ENCODE results near the gene HOXD4. TPM values are rescaled to one million over a fixed set of nuclear protein-coding genes. Genes with fewer than 3 reads are reported as not detected.

The HOXD4 gene
- total RNA-seq, 2 donors from 2014 or later = 1.6 to 3.6 TPM

DNA sequence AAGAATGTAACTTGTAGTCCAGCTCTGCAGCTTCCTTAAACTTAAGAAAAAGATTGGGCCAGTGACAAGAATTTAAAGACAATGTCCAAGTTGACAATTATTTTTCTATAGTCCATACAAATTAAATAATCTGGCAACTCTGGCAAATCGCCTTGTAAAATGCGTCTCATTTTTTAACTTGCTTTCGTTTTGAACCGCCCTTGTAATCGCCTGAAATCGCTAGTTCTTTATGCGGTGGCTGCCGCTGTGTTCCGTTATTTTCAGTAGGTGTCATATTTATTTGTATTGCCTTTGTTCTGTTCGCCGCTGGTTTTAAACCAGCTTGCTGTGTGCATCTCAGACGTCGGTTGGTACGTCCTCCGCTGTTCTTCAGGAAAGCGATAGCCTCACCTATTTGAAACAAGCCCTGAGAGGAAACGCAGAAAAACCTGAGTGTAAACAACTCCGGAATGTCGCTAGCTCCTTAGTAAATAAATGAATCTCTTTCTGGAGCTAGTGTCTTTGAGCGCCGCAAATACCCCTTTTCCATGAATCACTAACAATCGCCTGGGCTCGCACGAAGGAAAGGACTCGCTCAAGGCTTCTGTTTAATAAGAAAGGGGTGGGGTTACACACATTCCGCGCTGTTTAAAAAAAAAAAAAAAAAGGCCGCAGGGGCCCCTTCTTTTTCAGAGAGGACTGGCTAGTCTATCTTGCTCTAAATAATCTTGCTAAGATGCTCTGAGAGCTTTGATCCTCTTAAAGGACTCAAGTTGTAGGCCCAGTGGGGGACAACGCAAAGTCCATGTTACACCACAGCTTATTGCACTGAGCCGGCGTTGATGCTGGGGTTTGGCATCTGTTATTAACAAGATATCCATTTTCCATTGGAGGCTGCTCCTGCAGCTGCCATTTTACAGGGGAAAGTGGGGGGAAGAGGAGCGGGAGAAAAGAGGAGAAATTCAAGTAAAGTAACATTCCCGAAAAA lies 18.9 kb upstream of the HOXD4 start:
- Histone ChIP-seq H3K9ac (ENCODE audit: low read depth in 2 of 2, low read length in 2 of 2) (no peak overlapping the region), H3K4me3 (no peak overlapping the region), H3K27me3 (peaks cover 29% of the 10 kb centered on the region), H3K9me3 (no peaks in the 10 kb centered on the region), H3K27ac (no peak overlapping the region), H3K4me1 (no peaks in the 10 kb centered on the region), H3K36me3 (no peaks in the 10 kb centered on the region)
- TF ChIP-seq, protein P1, sequence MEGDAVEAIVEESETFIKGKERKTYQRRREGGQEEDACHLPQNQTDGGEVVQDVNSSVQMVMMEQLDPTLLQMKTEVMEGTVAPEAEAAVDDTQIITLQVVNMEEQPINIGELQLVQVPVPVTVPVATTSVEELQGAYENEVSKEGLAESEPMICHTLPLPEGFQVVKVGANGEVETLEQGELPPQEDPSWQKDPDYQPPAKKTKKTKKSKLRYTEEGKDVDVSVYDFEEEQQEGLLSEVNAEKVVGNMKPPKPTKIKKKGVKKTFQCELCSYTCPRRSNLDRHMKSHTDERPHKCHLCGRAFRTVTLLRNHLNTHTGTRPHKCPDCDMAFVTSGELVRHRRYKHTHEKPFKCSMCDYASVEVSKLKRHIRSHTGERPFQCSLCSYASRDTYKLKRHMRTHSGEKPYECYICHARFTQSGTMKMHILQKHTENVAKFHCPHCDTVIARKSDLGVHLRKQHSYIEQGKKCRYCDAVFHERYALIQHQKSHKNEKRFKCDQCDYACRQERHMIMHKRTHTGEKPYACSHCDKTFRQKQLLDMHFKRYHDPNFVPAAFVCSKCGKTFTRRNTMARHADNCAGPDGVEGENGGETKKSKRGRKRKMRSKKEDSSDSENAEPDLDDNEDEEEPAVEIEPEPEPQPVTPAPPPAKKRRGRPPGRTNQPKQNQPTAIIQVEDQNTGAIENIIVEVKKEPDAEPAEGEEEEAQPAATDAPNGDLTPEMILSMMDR (IDR thresholded peaks at IDR 0.05) = no peak
- no peak for DNase-seq
- intact Hi-C loops (cut with DNase I) = no loop called here

DNA sequence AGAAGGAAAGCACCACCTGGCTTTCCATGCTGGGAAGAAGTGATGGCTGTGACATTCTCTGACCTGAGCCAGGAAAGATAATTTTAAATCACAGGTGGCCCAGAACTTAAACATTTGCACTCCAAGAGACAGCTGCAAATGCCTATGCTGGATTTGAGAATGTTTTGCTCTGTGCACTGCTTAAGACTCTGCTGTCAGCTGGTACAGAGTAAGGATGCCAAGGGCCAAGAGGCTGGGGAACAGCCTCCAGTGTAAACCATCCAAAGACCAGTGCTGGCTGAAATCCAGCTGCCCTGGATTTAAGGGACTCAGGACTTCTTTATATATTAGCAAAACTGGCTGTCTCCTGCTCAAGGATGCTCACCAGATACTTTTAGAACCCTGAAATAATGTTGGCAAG lies 18.0 kb upstream of the HOXD4 start:
- peak overlapping the region in 1 of 2 donors; percentile 1 for H3K9ac ChIP-seq (ENCODE audit: low read depth in 2 of 2, low read length in 2 of 2)
- H3K4me3 ChIP-seq = no peak overlapping the region
- no peaks in the 10 kb centered on the region for H3K9me3 ChIP-seq
- no peak for DNase-seq
- H3K27me3 ChIP-seq = peaks cover 23% of the 10 kb centered on the region
- H3K27ac ChIP-seq = no peak overlapping the region
- H3K4me1 ChIP-seq = no peaks in the 10 kb centered on the region
- intact Hi-C loops (cut with DNase I) = no loop called here
- no peaks in the 10 kb centered on the region for H3K36me3 ChIP-seq
- TF ChIP-seq, protein P1 (IDR thresholded peaks at IDR 0.05) = no peak

DNA sequence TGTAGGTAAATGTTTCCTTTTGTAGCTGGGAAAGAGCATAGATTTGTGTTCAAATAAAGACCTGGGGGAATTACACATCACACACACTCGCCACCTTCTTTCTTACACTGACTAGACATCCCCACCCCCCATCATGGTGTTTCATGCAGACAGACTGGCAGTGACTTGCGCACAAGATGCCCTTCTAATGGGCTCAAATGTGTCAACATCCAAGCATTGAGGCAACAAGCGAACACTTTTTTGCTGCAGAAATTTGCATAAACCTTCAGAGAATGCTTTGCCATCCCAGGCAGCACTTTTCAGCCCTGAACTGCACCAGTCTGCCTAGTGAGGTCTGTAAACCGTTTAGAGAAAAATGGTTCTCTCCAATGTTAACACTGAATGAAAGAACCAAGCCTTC lies 17.3 kb upstream of the HOXD4 start:
- H3K27me3 ChIP-seq = peaks cover 19% of the 10 kb centered on the region

DNA sequence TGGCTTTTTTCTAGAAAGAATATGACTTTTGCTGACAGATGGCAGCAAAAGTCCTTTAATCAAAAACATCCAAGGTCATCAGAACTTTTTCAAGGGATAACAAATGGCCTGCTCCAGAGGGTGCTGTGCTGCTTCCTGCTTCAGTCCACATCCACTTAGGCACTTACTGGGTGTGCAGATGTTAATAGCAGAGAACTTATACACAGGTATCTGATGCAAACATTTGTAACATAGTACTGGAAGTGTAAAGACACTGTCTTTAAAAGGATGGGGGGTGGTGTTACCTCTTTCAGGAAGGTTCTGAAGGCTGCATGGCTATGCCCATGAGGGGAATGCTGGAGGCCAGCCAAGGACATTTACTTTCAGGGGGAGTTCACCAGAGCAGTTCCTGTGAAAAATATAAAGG lies 16.3 kb upstream of the HOXD4 start:
- DNase-seq = no peak
- Histone ChIP-seq H3K9ac (ENCODE audit: low read depth in 2 of 2, low read length in 2 of 2) (peak overlapping the region in 1 of 2 donors; percentile 28), H3K9me3 (no peaks in the 10 kb centered on the region), H3K4me1 (no peaks in the 10 kb centered on the region), H3K36me3 (no peaks in the 10 kb centered on the region), H3K4me3 (no peak overlapping the region), H3K27ac (peak overlapping the region; percentile 46), H3K27me3 (peaks cover 12% of the 10 kb centered on the region)
- TF ChIP-seq, protein P1 (IDR thresholded peaks at IDR 0.05) = no peak
- intact Hi-C loops (cut with DNase I) = no loop called here

More for the DNA sequence above, 17.3 kb upstream of the HOXD4 start:
- DNase-seq = no peak
- no peak overlapping the region for H3K9ac ChIP-seq (ENCODE audit: low read depth in 2 of 2, low read length in 2 of 2)
- TF ChIP-seq, protein P1 (IDR thresholded peaks at IDR 0.05) = no peak
- intact Hi-C loops (cut with DNase I) = no loop called here
- no peak overlapping the region for H3K4me3 ChIP-seq
- no peak overlapping the region for H3K27ac ChIP-seq
- H3K36me3 ChIP-seq = no peaks in the 10 kb centered on the region
- no peaks in the 10 kb centered on the region for H3K9me3 ChIP-seq
- H3K4me1 ChIP-seq = no peaks in the 10 kb centered on the region

DNA sequence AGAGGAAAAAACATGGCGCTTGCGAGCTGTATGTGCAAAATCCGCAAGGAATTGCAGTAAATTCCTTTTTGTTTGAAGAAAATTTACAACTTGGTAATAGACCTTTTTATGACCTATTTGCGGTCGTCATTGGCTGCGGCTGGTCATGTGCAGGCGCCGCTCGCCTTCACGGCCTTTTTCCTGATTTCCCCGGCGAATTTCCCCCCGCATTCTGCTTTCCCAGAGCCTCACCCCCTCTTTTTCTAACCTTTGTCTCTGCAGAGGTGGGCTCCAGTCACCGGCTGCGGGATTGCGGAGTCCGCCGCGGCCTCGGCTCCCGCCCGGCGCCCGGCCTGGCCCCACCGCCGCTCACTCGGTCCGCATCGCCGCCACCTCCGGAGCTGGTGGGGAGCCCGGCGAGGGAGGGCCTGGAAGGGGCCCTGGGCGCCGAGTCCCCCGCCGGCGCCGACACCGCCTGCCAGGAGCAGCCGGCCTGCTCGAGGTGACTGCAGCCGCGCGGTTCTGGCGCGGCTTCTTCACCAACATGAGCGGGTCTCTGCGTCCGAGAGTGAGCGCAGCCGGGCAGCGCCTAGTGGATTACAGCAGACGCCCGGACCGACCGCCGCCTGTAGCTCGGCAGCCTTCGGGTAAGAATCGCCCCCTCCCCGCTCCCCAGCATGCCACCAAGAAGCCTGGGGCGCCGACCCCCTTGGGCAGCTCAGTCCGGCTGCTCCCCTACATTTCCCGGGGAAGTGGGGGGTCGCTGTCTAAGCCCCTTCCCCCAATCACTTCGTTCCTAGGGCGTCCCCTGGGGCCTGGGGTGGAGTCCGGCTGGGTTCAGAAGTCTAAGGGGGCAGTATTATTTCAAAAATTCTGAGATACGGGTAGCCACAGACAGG lies 14.7 kb upstream of the HOXD4 start:
- Histone ChIP-seq H3K9ac (ENCODE audit: low read depth in 2 of 2, low read length in 2 of 2) (peak overlapping the region; percentile 76 to 86), H3K27ac (peak overlapping the region; percentile 82), H3K9me3 (no peaks in the 10 kb centered on the region), H3K4me1 (no peaks in the 10 kb centered on the region), H3K36me3 (no peaks in the 10 kb centered on the region), H3K27me3 (peaks cover 4% of the 10 kb centered on the region), H3K4me3 (peak overlapping the region; percentile 60)
- intact Hi-C loops (cut with DNase I) = no loop called here
- peak; percentile 63 for DNase-seq
- TF ChIP-seq, protein P1 (IDR thresholded peaks at IDR 0.05) = no peak
